Endothelial cell (in vitro differentiated cells): ENCODE measurements around the gene UNC93B1. TPM values are rescaled to one million over a fixed set of nuclear protein-coding genes. Genes with fewer than 3 reads are reported as not detected.
A peak's percentile ranks its signal among the peaks of the same experiment; 100 is the strongest.

Experiments
- DNase-seq: peaks from one replicate; pipeline ENCODE4 v3.0.0; 2021; ENCODE audit warnings: low spot score
- H3K27ac Mint-ChIP-seq: one replicate; pipeline ENCODE4 v1.8.0; 2021; ENCODE audit warnings: mixed read lengths, inconsistent platforms; ENCODE audit not compliant: unreplicated experiment
- H3K27me3 Mint-ChIP-seq: one replicate; pipeline ENCODE4 v1.8.0; 2021; ENCODE audit warnings: mild to moderate bottlenecking, moderate library complexity, mixed read lengths, inconsistent platforms; ENCODE audit not compliant: unreplicated experiment
- H3K36me3 Mint-ChIP-seq: one replicate; pipeline ENCODE4 v1.8.0; 2021; ENCODE audit warnings: mild to moderate bottlenecking, low read depth, mixed read lengths, inconsistent platforms; ENCODE audit not compliant: unreplicated experiment
- H3K4me1 Mint-ChIP-seq: one replicate; pipeline ENCODE4 v1.8.0; 2021; ENCODE audit warnings: mild to moderate bottlenecking, mixed read lengths, inconsistent platforms; ENCODE audit not compliant: unreplicated experiment
- H3K4me3 Mint-ChIP-seq: one replicate; pipeline ENCODE4 v1.8.0; 2021; ENCODE audit warnings: mild to moderate bottlenecking, mixed read lengths, inconsistent platforms; ENCODE audit not compliant: unreplicated experiment
- H3K9me3 Mint-ChIP-seq: one replicate; pipeline ENCODE4 v1.8.0; 2021; ENCODE audit warnings: mixed read lengths, inconsistent platforms; ENCODE audit not compliant: unreplicated experiment
- total RNA-seq: library from RNA; stranded (reverse); fragmentation: NEBNext Ultra II Directional; extraction: Animal tissue kit (Norgen Biotek cat#: 25700); gene quantifications from one replicate; pipeline ENCODE4 v1.2.1, GENCODE V29; 2021; ENCODE audit not compliant: unreplicated experiment
- TF ChIP-seq, protein P1 (sequence below): fragments of 200-600 bp; sonication (generic); IDR thresholded peaks from one replicate; pipeline ENCODE4 v1.5.0; 2021; ENCODE audit warnings: antibody characterized with exemption; ENCODE audit not compliant: unreplicated experiment

Gene UNC93B1
- total RNA-seq, 1 donor from 2014 or later = 13.1 TPM

DNA sequence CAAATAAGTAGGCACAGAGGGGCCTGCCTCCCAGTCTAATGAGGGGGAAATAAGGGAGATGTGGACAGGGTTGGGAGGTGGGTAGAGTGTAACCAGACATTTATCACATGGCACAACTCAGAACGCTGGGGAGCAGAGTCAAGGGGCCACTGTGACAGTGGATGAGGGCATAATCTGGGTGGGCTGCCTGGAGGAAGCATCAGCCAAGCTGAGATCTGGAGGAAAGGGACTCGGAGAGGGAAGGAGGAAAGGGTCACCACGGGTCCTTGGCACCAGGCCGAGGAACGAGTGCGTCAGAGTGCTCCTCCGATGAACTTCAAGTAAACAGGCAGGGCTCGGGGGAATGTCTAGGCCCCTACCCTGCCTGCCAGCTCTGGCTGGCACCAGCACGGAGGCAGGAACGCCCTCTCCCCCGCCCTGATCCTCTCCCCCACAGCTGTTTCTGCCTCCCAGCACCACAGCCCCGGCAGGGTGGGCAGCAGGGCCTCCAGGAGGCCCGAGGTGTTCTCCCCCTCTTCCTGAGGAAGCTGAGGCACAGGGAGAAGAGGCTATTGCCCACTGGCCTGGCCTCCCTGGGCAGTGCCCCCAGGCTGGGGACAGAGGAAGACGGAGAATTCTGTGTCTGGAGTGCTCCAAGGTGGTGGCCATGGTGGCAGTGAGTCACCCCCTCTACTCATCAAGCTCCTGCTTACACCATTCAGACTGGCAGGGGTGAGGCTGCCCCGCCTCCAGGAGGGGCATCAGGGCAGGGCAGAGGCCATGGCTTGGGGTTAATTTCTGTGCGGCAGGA is 10.5 kb upstream of the UNC93B1 start:
- no peaks in the 10 kb centered on the region for H3K9me3 Mint-ChIP-seq
- H3K4me1 Mint-ChIP-seq = peaks cover 4% of the 10 kb centered on the region
- peak overlapping the region; percentile 42 for H3K27ac Mint-ChIP-seq
- DNase-seq = no peak
- H3K4me3 Mint-ChIP-seq = no peak overlapping the region
- TF ChIP-seq, protein P1, sequence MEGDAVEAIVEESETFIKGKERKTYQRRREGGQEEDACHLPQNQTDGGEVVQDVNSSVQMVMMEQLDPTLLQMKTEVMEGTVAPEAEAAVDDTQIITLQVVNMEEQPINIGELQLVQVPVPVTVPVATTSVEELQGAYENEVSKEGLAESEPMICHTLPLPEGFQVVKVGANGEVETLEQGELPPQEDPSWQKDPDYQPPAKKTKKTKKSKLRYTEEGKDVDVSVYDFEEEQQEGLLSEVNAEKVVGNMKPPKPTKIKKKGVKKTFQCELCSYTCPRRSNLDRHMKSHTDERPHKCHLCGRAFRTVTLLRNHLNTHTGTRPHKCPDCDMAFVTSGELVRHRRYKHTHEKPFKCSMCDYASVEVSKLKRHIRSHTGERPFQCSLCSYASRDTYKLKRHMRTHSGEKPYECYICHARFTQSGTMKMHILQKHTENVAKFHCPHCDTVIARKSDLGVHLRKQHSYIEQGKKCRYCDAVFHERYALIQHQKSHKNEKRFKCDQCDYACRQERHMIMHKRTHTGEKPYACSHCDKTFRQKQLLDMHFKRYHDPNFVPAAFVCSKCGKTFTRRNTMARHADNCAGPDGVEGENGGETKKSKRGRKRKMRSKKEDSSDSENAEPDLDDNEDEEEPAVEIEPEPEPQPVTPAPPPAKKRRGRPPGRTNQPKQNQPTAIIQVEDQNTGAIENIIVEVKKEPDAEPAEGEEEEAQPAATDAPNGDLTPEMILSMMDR = no peak
- peaks cover 8% of the 10 kb centered on the region for H3K27me3 Mint-ChIP-seq
- H3K36me3 Mint-ChIP-seq = peaks cover 3% of the 10 kb centered on the region

- H3K27me3 Mint-ChIP-seq = peaks cover 5% of the 10 kb centered on the region
- no peak for DNase-seq
- H3K9me3 Mint-ChIP-seq = no peaks in the 10 kb centered on the region
- H3K4me3 Mint-ChIP-seq = no peak overlapping the region
- peaks cover 7% of the 10 kb centered on the region for H3K4me1 Mint-ChIP-seq
- TF ChIP-seq, protein P1 = no peak
- H3K27ac Mint-ChIP-seq = peak overlapping the region; percentile 42
- peaks cover 3% of the 10 kb centered on the region for H3K36me3 Mint-ChIP-seq
Measured at GRCh38 chr11:68013611-68014156, 9.8 kb upstream of the UNC93B1 start.

DNA sequence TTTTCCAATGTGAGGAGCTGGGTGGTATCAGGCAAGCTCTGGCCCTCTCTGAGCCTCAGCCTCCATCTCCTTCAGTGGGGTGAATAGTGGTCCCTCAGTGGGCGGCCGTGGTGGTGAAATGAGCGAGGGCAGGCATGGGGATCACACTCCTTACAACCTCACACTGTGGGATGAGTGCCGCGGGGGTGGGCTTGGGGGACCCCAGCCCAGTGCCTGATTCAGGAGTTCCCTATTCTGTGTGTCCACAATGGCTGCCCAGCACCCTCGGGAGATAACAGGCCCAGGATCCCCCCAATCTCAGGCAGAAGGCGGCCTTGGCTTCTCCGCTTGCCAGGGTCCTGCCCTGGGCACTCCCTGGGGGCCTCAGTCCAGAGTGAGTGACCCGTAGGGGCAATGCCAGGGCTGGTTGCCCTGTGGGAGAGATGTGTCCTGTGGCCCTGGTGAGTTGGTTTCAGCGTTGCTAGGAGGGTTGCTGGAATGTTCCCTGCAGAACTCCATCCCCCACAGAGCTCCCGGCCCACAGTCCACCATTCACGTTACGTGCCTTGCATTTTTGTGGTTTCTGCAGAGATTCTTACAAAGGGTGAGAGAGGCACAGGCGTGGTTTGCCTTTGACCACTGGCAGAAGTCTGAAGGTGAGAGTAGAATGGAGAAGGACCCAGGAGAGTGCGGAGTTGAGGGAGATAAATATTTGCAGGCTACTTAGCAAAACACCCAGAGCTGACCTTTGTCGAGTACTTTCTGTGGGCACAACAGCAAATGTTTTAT is 9.1 kb upstream of the UNC93B1 start:
- no peak overlapping the region for H3K4me3 Mint-ChIP-seq
- H3K27me3 Mint-ChIP-seq = peaks cover 5% of the 10 kb centered on the region
- H3K4me1 Mint-ChIP-seq = peaks cover 7% of the 10 kb centered on the region
- H3K36me3 Mint-ChIP-seq = peaks cover 2% of the 10 kb centered on the region
- DNase-seq = no peak
- TF ChIP-seq, protein P1 = no peak
- no peak overlapping the region for H3K27ac Mint-ChIP-seq
- H3K9me3 Mint-ChIP-seq = no peaks in the 10 kb centered on the region

DNA sequence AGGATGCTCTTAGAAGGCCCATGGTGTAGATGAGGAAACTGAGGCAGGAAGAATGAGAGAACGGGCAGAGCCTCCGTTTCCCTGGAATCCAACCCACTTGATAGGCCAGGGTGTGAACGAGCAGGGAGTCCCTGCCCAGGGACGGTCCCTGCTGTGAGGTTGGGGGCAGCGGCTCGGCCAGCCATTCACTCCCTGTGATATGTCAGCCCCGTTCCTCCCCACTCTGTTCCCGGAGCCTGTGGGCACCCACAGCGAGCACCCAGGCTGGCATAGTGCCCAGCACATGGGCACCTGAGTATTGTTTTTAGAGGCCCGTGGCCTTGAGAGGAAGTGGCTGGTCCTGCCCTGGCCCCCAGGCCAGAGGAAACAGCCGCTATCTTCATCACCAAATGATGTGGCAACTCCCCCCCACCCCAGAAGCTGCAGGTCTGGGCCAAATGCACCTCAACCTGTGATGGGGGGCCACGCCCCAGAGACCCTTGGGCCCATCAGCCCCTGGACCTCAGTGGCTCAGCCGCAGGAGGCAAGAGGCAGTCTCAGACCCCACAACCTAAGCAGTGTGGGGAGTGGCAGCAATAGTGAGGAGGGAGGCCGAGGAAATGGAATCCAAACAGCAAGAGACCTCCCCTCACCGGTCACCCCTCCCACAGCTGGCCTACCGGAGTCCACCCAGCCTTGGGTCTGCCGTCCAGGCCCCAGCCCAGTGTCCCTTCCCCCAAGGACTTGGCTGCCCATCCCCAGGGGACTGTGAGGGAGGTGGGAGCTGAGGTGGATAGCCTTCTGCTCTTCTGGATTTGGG is 8.3 kb upstream of the UNC93B1 start:
- Mint-ChIP-seq H3K36me3 (no peaks in the 10 kb centered on the region), H3K4me3 (no peak overlapping the region), H3K4me1 (peaks cover 7% of the 10 kb centered on the region), H3K27me3 (peaks cover 5% of the 10 kb centered on the region), H3K9me3 (no peaks in the 10 kb centered on the region), H3K27ac (no peak overlapping the region)
- TF ChIP-seq, protein P1 = no peak
- DNase-seq = no peak
